ENCODE data around the gene GXYLT2.

The GXYLT2 gene

DNA sequence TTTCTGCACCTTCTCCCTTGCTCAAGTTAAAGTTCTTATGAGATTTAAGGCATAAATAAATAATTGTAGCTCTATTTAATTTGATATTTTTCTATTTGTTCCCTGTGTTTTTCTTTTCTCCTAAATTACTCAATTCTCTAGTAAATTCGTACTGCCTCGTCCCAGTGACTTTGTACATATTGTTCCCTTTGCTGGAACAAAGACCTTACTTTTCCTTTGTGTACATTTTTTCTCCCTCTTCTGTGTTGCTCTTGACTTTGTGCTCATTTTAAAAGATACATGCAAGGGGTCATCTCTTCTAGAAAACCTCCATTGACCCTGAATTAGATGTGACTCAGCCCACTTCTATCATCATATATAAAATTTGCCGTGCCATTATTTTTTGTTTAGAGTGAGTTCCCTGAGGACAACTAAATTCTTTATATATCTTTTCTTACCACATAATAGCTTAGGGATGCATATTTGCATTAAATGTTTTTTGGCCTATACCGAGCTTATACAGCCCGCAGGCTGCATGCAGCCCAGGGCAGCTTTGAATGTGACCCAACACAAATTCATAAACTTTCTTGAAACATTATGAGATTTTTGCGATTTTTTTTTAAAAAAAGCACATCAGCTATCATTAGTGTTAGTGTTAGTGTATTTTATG, 138.4 kb downstream of the GXYLT2 start:
- no peak for DNase-seq
- Histone ChIP-seq H3K4me1 (ENCODE audit: control extremely low read depth in 1 of 4, control insufficient read depth in 4 of 4, insufficient read depth in 4 of 4, low read length in 3 of 4) (peaks cover 0 to 5% (median 0%) of the 10 kb centered on the region in 4 experiments), H3K9me3 (ENCODE audit: control extremely low read depth in 1 of 5, control insufficient read depth in 4 of 5, insufficient read depth in 2 of 5, low read depth in 1 of 5, low read length in 4 of 5) (no peaks in the 10 kb centered on the region), H3K27ac (ENCODE audit: insufficient read depth in 1 of 2, low read depth in 1 of 2, low read length in 2 of 2, poor library complexity in 1 of 2, severe bottlenecking in 2 of 2) (no peak overlapping the region), H3K27me3 (replicated peaks in 2 of 5; ENCODE audit: control insufficient read depth in 4 of 5, insufficient read depth in 5 of 5, low read length in 4 of 5) (no peaks in the 10 kb centered on the region), H3K4me3 (ENCODE audit: control insufficient read depth in 1 of 7, extremely low read depth in 1 of 7, insufficient read depth in 4 of 7, low read depth in 2 of 7, low read length in 6 of 7) (no peak overlapping the region), H3K36me3 (ENCODE audit: control insufficient read depth in 4 of 4, insufficient read depth in 4 of 4, low read length in 3 of 4) (peaks cover 2 to 8% (median 6%) of the 10 kb centered on the region in 4 experiments)
- 92% methylated on average over 2 of the region's 6 CpGs for WGBS (ENCODE audit: insufficient coverage)
- POLR2A ChIA-PET, result no interaction called here
- CTCF ChIA-PET, result no interaction called here
